GM12878 (cell line): Measurements from ENCODE around the gene DTX4. TPM values are rescaled to one million over a fixed set of nuclear protein-coding genes. Genes with fewer than 3 reads are reported as not detected.

Experiments
- ATAC-seq: fragments of 200-7000 bp; cut with Tn5 transposase; 3 replicates; pipeline ENCODE4 v1.9.1; 2020; ENCODE audit warnings: mild to moderate bottlenecking, moderate library complexity
- BruUV-seq: library from RNA; stranded (reverse); fragments of 400-500 nt; replicated peaks from 2 replicates; lab custom pipeline; 2021; lab: Mats Ljungman, UMichigan
- CTCF ChIA-PET: fragments of 300-600 bp; sonication (Branson Sonifier 250); formaldehyde crosslinking; extraction: SDS; loops from one replicate; lab custom pipeline; 2021; ENCODE audit warnings: inconsistent platforms; lab: Yijun Ruan, JAX
- POLR2A ChIA-PET: fragments of 350-600 bp; formaldehyde crosslinking; extraction: SDS; loops from one replicate; lab custom pipeline; 2021; ENCODE audit warnings: inconsistent platforms; lab: Charles Lee
- RAD21 ChIA-PET: fragments of 300-600 bp; sonication (Branson Sonifier 250); formaldehyde crosslinking; loops from one replicate; lab custom pipeline; 2023; ENCODE audit warnings: antibody characterized with exemption; ENCODE audit not compliant: unreplicated experiment; lab: Charles Lee
- SMC1A ChIA-PET: fragments of 300-600 bp; sonication (Branson Sonifier 250); formaldehyde crosslinking; loops from one replicate; lab custom pipeline; 2023; ENCODE audit not compliant: unreplicated experiment, uncharacterized antibody; lab: Charles Lee
- DNase-seq: peaks from one replicate; pipeline ENCODE4 v3.0.0-alpha.2; 2011; ENCODE audit warnings: low read depth, low spot score
- FAIRE-seq: peaks from 3 replicates; lab custom pipeline; 2011; peaks lifted over from hg19 to GRCh38; lab: Jason Lieb, UNC
- H2AFZ ChIP-seq: 2 replicates; pipeline ENCODE4 v1.6.0; 2011; ENCODE audit warnings: low read depth, low read length, control low read depth; ENCODE audit not compliant: control insufficient read depth
- H3K27ac ChIP-seq: 2 replicates; pipeline ENCODE4 v1.5.1; 2011; ENCODE audit warnings: control low read depth; ENCODE audit not compliant: control insufficient read depth, insufficient read depth
- H3K27me3 ChIP-seq, 2 experiments: replicated peaks in 1 of 2; 2 replicates each; pipeline versions ENCODE4 v1.6.0 to v1.6.1; 2011; ENCODE audit warnings: low read length in 1 of 2; ENCODE audit not compliant: control insufficient read depth in 2 of 2, insufficient read depth in 2 of 2
- H3K36me3 ChIP-seq, 2 experiments: 2 replicates each; pipeline ENCODE4 v1.5.1; 2011; ENCODE audit warnings: low read length in 1 of 2; ENCODE audit not compliant: control insufficient read depth in 2 of 2, insufficient read depth in 2 of 2
- H3K4me1 ChIP-seq: 2 replicates; pipeline ENCODE4 v1.6.1; 2011; ENCODE audit warnings: mild to moderate bottlenecking, low read length, moderate library complexity, mixed read lengths; ENCODE audit not compliant: control insufficient read depth, insufficient read depth
- H3K4me2 ChIP-seq: 2 replicates; pipeline ENCODE4 v1.6.0; 2011; ENCODE audit warnings: control low read depth; ENCODE audit not compliant: control insufficient read depth, insufficient read depth
- H3K4me3 ChIP-seq: fragments of 200-600 bp; sonication (generic); 2 replicates; pipeline ENCODE4 v1.5.1; 2016
- H3K79me2 ChIP-seq: 2 replicates; pipeline ENCODE4 v1.6.0; 2011; ENCODE audit warnings: low read length; ENCODE audit not compliant: control insufficient read depth, insufficient read depth
- H3K9ac ChIP-seq: 2 replicates; pipeline ENCODE4 v1.8.0; 2011; ENCODE audit warnings: low read length, control low read depth, mixed read lengths; ENCODE audit not compliant: control insufficient read depth, insufficient read depth
- H3K9me3 ChIP-seq: replicated peaks from 3 replicates; pipeline ENCODE4 v1.5.1; 2011; ENCODE audit warnings: mild to moderate bottlenecking, low read length; ENCODE audit not compliant: control insufficient read depth, insufficient read depth
- H4K20me1 ChIP-seq: 2 replicates; pipeline ENCODE4 v1.6.0; 2011; ENCODE audit not compliant: control insufficient read depth, insufficient read depth
- BRCA1 ChIP-seq: IDR thresholded peaks from 2 replicates; pipeline ENCODE4 v1.6.1; 2011; ENCODE audit warnings: low read depth, low read length, improper control_type of control experiment
- CEBPZ ChIP-seq: fragments of 150-350 bp; IDR thresholded peaks from 2 replicates; pipeline ENCODE4 v1.6.1; 2016; ENCODE audit warnings: low read depth, low read length
- CHD1 ChIP-seq: IDR thresholded peaks from 2 replicates; pipeline ENCODE4 v1.6.1; 2012; ENCODE audit warnings: low read depth, low read length, improper control_type of control experiment
- DPF2 ChIP-seq: fragments of 450-650 bp; IDR thresholded peaks from 2 replicates; pipeline ENCODE4 v1.6.1; 2017; ENCODE audit warnings: mild to moderate bottlenecking
- EGR1 ChIP-seq, 2 experiments: IDR thresholded peaks; 1 replicate in 1 of 2; 2 replicates in 1 of 2; pipeline ENCODE4 v1.6.1; 2011 to 2012; ENCODE audit warnings: low read depth in 2 of 2, low read length in 2 of 2, borderline replicate concordance in 1 of 2, mild to moderate bottlenecking in 1 of 2, moderate library complexity in 1 of 2
- EZH2 ChIP-seq: IDR thresholded peaks from 2 replicates; pipeline ENCODE4 v1.6.1; 2012; ENCODE audit warnings: low read depth, mild to moderate bottlenecking, control low read depth, inconsistent platforms, low read length, borderline replicate concordance; ENCODE audit not compliant: control insufficient read depth
- FOXM1 ChIP-seq: IDR thresholded peaks from 2 replicates; pipeline ENCODE4 v1.6.1; 2012; ENCODE audit warnings: low read depth, mild to moderate bottlenecking, inconsistent platforms, low read length, moderate library complexity
- IKZF2 ChIP-seq, 2 experiments: fragments of 450-650 bp; IDR thresholded peaks; 2 replicates each; pipeline ENCODE4 v1.6.1; 2017; ENCODE audit warnings: mild to moderate bottlenecking in 2 of 2, moderate library complexity in 2 of 2
- JUNB ChIP-seq: IDR thresholded peaks from 2 replicates; pipeline ENCODE4 v1.6.1; 2016; ENCODE audit warnings: antibody characterized with exemption, mild to moderate bottlenecking
- KDM1A ChIP-seq: fragments of 200-600 bp; sonication (generic); IDR thresholded peaks from 2 replicates; pipeline ENCODE4 v1.6.1; 2016; ENCODE audit warnings: borderline replicate concordance
- NFYA ChIP-seq: IDR thresholded peaks from 2 replicates; pipeline ENCODE4 v1.6.1; 2011; ENCODE audit warnings: low read depth, mild to moderate bottlenecking, low read length, improper control_type of control experiment, borderline replicate concordance
- PKNOX1 ChIP-seq: fragments of 450-650 bp; IDR thresholded peaks from 2 replicates; pipeline ENCODE4 v1.6.1; 2016; ENCODE audit warnings: mild to moderate bottlenecking
- SIN3A ChIP-seq: IDR thresholded peaks from 2 replicates; pipeline ENCODE4 v1.6.1; 2012; ENCODE audit warnings: low read depth, low read length, improper control_type of control experiment
- SREBF1 ChIP-seq: IDR thresholded peaks from 2 replicates; pipeline ENCODE4 v1.6.1; 2012; ENCODE audit warnings: mild to moderate bottlenecking, low read length
- USF2 ChIP-seq: IDR thresholded peaks from 2 replicates; pipeline ENCODE4 v1.6.1; 2011; ENCODE audit warnings: low read depth, low read length, improper control_type of control experiment, borderline replicate concordance
- YY1 ChIP-seq: IDR thresholded peaks from 2 replicates; pipeline ENCODE4 v1.6.1; 2011; ENCODE audit warnings: low read depth, mild to moderate bottlenecking, low read length
- ZNF207 ChIP-seq: fragments of 450-650 bp; IDR thresholded peaks from 2 replicates; pipeline ENCODE4 v1.6.1; 2014; ENCODE audit warnings: antibody characterized with exemption, mild to moderate bottlenecking, borderline replicate concordance
- ZNF622 ChIP-seq: fragments of 450-650 bp; IDR thresholded peaks from 2 replicates; pipeline ENCODE4 v1.6.1; 2017; ENCODE audit warnings: mild to moderate bottlenecking, inconsistent platforms
- WGBS: methylation state at CpG from one replicate; pipeline ENCODE4 v1.1.6; 2016; ENCODE audit warnings: low lambda C conversion rate; ENCODE audit not compliant: insufficient replicate concordance, insufficient coverage; ENCODE audit errors: missing lambda C conversion rate; 5-methylcytosine and 5-hydroxymethylcytosine counted together
- in situ Hi-C: fragments of 300-500 bp; cut with MboI; formaldehyde crosslinking; loops from 9 replicates; pipeline ENCODE4 v1.14.3; 2018; ENCODE audit warnings: mixed read lengths
- intact Hi-C: fragments of 100-400 bp; cut with micrococcal nuclease; formaldehyde crosslinking; loops from one replicate; pipeline ENCODE4 v1.14.2; 2022; ENCODE audit not compliant: unreplicated experiment
- polyA plus RNA-seq, 11 experiments: library from polyadenylated mRNA; depleted of rRNA in 4 of 11; unstranded in 6 of 11; stranded (reverse) in 5 of 11; fragments of >200 nt; fragmentation: Nextera tagmentation in 4 of 11; fragmentation: Illumina TruSeq in 1 of 11; extraction: Ambion mirVana in 4 of 11; extraction: Trizol in 1 of 11; gene quantifications; 1 replicate in 1 of 11; 2 replicates in 10 of 11; pipeline versions ENCODE4 v1.2.1 to v1.2.3, GENCODE V29; 2011 to 2016; ENCODE audit warnings: inconsistent platforms in 2 of 11, missing spikeins in 2 of 11, low read depth in 1 of 11
- total RNA-seq, 4 experiments: library from RNA; depleted of rRNA in 3 of 4; stranded (reverse); fragments of >200 nt in 3 of 4; fragmentation: Illumina TruSeq in 1 of 4; extraction: Trizol in 1 of 4; gene quantifications; 2 replicates each; pipeline versions ENCODE4 v1.2.1 to v1.2.3, GENCODE V29; 2013 to 2021

DTX4 gene
- total and polyA plus RNA-seq, 10 of the 15 experiments (the other 5 are each of a cell fraction or from before 2014, with no cell fraction given) = 3.8 to 25.8 (median 10.5) TPM

- no peaks in the 10 kb centered on the region for H3K36me3 ChIP-seq
- no peak overlapping the region for H3K4me3 ChIP-seq
- H3K79me2 ChIP-seq = peaks cover 6% of the 10 kb centered on the region
- H3K9me3 ChIP-seq = no peaks in the 10 kb centered on the region
- ChIA-PET POLR2A (interaction anchor here (0.7 to 1.0 kb wide), 2 partner anchors 14 to 22 kb away, joined by 3 read pairs; no protein-coding TSS in a partner anchor), SMC1A (interaction anchor here (1.1 kb wide), 4 partner anchors 30 to 64 kb away, joined by 3 read pairs; no protein-coding TSS in a partner anchor), CTCF (interaction anchor here (1.3 to 7.9 kb wide), 4 partner anchors 18 to 48 kb away, joined by 3 to 43 read pairs (median 21); partner anchors contain the start of gene DTX4), RAD21 (interaction anchor here (1.0 to 2.3 kb wide), 3 partner anchors 46 to 56 kb away, joined by 3 to 15 read pairs (median 4); partner anchors contain the start of gene DTX4)
- H4K20me1 ChIP-seq = no peaks in the 10 kb centered on the region
- ATAC-seq (peak; percentile 88), FAIRE-seq (peak; percentile 94), DNase-seq (peak; percentile 99)
- 5% methylated on average over 9 of the region's 9 CpGs for WGBS
- peak overlapping the region; percentile 55 for H3K9ac ChIP-seq
- peak overlapping the region; percentile 91 for H3K27ac ChIP-seq
- H3K27me3 ChIP-seq = no peaks in the 10 kb centered on the region
- intact Hi-C loops = loop anchor here (1.0 to 10.0 kb wide), 5 partner anchors 17 to 448 kb away; partner anchors contain the start of genes FAM111B and PATL1
- H3K4me1 ChIP-seq = peaks cover 76% of the 10 kb centered on the region
- H3K4me2 ChIP-seq = peak overlapping the region; percentile 34; the same call in 1 of the 2 replicates
- in situ Hi-C loops = loop anchor here (10.0 kb wide), 1 partner anchor 338 kb away; no protein-coding TSS in a partner anchor
- no peak overlapping the region for H2AFZ ChIP-seq
- no TSS peak for BruUV-seq
- TF ChIP-seq SIN3A (no peak), KDM1A (no peak), EGR1 (IDR thresholded peaks at IDR 0.05; ENCODE audit: borderline replicate concordance in 1 of 2, low read depth in 2 of 2, low read length in 2 of 2) (peak in 1 of 2 experiments; percentile 80; a peak in 2 of 3 replicates), BRCA1 (no peak), YY1 (peak; percentile 74), DPF2 (peak; percentile 99), NFYA (no peak), EZH2 (no peak), JUNB (peak; percentile 97), PKNOX1 (peak; percentile 52; the same call in 1 of the 2 replicates), SREBF1 (peak; percentile 32; the same call in 1 of the 2 replicates), ZNF622 (no peak), FOXM1 (peak; percentile 100), CHD1 (no peak), ZNF207 (no peak), USF2 (no peak), CEBPZ (no peak), IKZF2 (IDR thresholded peaks at IDR 0.05) (peak; percentile 100)
These were observed 45.0 kb downstream of the DTX4 start for GRCh38 chr11:59216641-59217564.
